Measurements from ENCODE around the gene INCA1.
A peak's percentile ranks its signal among the peaks of the same experiment; 100 is the strongest.

Gene INCA1

DNA sequence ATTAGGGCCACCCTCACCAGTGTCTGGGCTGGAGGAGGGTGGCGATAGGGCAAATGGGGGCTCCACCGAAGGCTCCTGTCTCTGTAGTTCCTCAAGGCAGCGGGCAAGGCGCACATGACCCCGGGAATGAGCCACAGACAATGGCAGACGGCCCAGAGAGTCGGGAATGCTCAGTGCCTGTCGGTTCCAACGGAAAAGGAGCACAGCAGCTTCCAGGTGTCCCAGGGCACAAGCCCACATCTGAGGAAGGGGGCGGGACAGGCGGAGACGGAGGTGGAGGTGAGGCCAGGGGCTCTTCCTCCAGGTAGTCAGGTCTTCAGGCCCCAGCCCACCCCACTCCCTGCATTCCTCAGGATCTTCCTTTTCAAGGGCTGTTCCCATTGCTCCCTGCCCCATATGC is 24.6 kb downstream of the INCA1 start:
- no peak for DNase-seq
- H3K27ac ChIP-seq = no peak overlapping the region
- peaks cover 63% of the 10 kb centered on the region for H3K36me3 ChIP-seq
- no peak overlapping the region for H3K4me3 ChIP-seq (ENCODE audit: low read depth, low read length)
- TF ChIP-seq, protein P1, sequence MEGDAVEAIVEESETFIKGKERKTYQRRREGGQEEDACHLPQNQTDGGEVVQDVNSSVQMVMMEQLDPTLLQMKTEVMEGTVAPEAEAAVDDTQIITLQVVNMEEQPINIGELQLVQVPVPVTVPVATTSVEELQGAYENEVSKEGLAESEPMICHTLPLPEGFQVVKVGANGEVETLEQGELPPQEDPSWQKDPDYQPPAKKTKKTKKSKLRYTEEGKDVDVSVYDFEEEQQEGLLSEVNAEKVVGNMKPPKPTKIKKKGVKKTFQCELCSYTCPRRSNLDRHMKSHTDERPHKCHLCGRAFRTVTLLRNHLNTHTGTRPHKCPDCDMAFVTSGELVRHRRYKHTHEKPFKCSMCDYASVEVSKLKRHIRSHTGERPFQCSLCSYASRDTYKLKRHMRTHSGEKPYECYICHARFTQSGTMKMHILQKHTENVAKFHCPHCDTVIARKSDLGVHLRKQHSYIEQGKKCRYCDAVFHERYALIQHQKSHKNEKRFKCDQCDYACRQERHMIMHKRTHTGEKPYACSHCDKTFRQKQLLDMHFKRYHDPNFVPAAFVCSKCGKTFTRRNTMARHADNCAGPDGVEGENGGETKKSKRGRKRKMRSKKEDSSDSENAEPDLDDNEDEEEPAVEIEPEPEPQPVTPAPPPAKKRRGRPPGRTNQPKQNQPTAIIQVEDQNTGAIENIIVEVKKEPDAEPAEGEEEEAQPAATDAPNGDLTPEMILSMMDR (IDR thresholded peaks at IDR 0.05; ENCODE audit: low read depth, low read length) = no peak
- H3K9me3 ChIP-seq (ENCODE audit: severe bottlenecking) = no peaks in the 10 kb centered on the region
- no peaks in the 10 kb centered on the region for H3K27me3 ChIP-seq (ENCODE audit: insufficient read depth, low read depth, severe bottlenecking)

DNA sequence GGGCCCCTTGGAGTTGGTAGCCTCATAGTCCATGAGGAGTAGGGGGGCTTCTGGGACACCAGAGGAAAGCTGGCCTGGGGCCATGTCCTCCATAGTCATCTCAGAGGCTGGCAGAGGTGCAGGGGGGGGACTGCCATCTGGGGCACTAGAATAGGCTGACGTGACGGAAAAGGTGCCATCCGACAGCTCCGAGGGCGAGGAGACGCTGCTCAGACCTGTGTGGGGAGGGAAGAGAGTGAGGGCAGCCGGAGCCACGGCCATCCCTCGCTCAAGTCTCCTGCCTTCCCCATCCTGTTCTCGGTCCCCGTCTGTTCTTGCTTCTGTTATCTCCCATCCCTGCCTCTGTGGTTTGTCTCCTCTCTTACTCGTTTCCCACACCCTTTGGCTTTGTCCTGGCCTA is 25.0 kb downstream of the INCA1 start:
- DNase-seq = no peak
- Histone ChIP-seq H3K36me3 (peaks cover 59% of the 10 kb centered on the region), H3K27ac (no peak overlapping the region), H3K4me3 (ENCODE audit: low read depth, low read length) (no peak overlapping the region), H3K9me3 (ENCODE audit: severe bottlenecking) (no peaks in the 10 kb centered on the region), H3K27me3 (ENCODE audit: insufficient read depth, low read depth, severe bottlenecking) (no peaks in the 10 kb centered on the region)
- TF ChIP-seq, protein P1 (IDR thresholded peaks at IDR 0.05; ENCODE audit: low read depth, low read length) = no peak

DNA sequence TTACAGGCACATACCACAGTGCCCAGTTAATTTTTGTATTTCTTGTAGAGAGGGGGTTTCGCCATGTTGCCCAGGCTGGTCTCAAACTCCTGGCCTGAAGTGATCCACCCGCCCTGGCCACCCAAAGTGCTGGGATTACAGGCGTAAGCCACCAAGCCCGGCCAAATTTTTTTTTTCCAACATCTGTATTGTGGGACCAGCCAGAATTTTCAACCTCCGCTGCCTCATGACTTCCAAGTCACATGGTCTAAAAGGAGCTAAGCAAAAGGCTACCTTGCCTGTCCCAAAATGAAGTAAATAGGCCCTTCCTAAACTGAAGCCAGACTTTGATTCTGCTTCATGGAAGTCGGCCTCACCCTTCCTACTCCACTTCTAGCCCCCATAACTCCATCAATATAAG is 25.5 kb downstream of the INCA1 start:
- no peak for DNase-seq
- Histone ChIP-seq H3K27me3 (ENCODE audit: insufficient read depth, low read depth, severe bottlenecking) (no peaks in the 10 kb centered on the region), H3K36me3 (peaks cover 54% of the 10 kb centered on the region), H3K9me3 (ENCODE audit: severe bottlenecking) (no peaks in the 10 kb centered on the region), H3K27ac (no peak overlapping the region), H3K4me3 (ENCODE audit: low read depth, low read length) (no peak overlapping the region)
- TF ChIP-seq, protein P1 (IDR thresholded peaks at IDR 0.05; ENCODE audit: low read depth, low read length) = no peak

DNA sequence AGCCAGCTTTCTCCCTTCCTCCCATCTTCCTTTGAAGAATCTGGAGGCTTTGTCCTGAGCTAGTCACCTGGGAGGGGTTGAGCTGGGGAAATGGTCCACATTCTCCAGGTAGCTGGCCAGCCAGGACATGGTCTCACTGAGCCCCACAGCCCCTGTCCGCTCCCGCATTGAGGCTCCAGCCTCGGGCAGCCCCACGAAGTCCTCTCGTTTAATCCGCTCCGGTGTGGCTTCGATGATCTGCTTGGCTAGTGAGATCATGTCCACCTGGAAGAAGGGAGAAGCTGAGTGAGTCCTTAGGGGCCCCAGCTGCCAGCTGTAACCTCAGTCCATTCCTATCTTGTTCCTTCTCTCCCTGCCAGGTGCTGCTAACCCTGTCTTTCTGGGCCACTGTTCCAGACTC is 27.0 kb downstream of the INCA1 start:
- peak overlapping the region; percentile 91 for H3K27ac ChIP-seq
- DNase-seq = peak; percentile 65
- peaks cover 47% of the 10 kb centered on the region for H3K36me3 ChIP-seq
- TF ChIP-seq, protein P1 (IDR thresholded peaks at IDR 0.05; ENCODE audit: low read depth, low read length) = no peak
- no peaks in the 10 kb centered on the region for H3K9me3 ChIP-seq (ENCODE audit: severe bottlenecking)
- no peak overlapping the region for H3K4me3 ChIP-seq (ENCODE audit: low read depth, low read length)
- H3K27me3 ChIP-seq (ENCODE audit: insufficient read depth, low read depth, severe bottlenecking) = no peaks in the 10 kb centered on the region

DNA sequence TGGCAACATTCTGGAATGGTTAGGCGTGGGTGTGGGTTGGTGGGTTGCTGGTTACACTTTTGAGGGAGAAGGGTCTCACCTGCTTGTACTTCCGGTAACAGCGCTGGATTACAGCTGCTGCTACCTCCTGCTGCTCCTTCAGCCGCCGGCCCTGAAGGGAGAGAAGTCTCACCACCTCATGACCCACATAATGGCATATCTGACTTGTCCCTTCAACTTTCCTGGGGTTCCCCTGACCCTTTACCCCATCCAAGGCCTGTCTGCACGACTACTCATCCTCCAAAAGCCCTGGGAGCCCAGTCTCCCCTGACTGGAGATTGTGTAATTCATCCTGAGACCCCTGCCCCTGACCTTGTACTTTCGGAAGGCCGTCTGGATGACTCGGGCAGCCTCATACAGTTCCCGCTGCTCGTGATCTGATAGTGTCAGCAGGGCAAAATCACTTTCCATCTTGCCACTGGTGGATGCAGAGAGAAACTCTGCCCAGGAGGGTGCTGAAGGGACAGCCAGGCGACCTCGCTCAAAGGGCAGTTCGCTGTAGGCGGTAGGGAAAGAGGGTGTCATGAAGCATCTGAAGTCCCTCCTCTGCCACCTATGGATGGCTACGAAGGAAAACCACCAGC is 27.7 kb downstream of the INCA1 start:
- no peak for DNase-seq
- Histone ChIP-seq H3K27ac (peak overlapping the region; percentile 91), H3K27me3 (ENCODE audit: insufficient read depth, low read depth, severe bottlenecking) (no peaks in the 10 kb centered on the region), H3K4me3 (ENCODE audit: low read depth, low read length) (no peak overlapping the region), H3K36me3 (peaks cover 45% of the 10 kb centered on the region), H3K9me3 (ENCODE audit: severe bottlenecking) (no peaks in the 10 kb centered on the region)
- TF ChIP-seq, protein P1 (IDR thresholded peaks at IDR 0.05; ENCODE audit: low read depth, low read length) = no peak

DNA sequence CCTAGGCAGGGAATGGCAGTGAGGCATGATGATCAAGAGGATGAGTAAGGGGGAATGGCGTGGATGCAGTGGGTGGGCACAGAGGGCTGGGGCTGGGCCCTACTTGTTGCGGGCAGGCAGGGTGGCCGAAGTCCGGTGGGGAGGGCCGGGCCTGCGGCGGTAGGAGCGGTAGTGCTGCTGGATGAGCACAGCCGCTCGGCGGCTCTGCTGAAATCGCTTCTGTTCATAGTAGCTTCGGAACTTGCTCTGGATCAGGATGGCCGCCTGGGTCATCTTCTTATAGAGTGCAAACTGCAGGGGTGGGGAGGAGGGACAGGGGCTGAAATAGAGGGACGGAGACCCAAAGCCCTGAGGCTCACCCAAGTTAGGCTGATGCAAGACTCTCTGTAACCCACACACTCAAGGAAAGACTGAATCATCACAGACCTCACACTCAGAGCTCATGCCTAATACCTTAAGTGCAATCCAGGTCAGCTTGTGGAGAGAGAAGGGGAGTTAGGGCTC is 28.2 kb downstream of the INCA1 start:
- TF ChIP-seq, protein P1 (IDR thresholded peaks at IDR 0.05; ENCODE audit: low read depth, low read length) = no peak
- Histone ChIP-seq H3K4me3 (ENCODE audit: low read depth, low read length) (no peak overlapping the region), H3K9me3 (ENCODE audit: severe bottlenecking) (no peaks in the 10 kb centered on the region), H3K36me3 (peaks cover 43% of the 10 kb centered on the region), H3K27ac (peak overlapping the region; percentile 91), H3K27me3 (ENCODE audit: insufficient read depth, low read depth, severe bottlenecking) (no peaks in the 10 kb centered on the region)
- peak; percentile 22 for DNase-seq
